IMR-90 (cell line): ENCODE measurements around the gene DEDD2. TPM values are rescaled to one million over a fixed set of nuclear protein-coding genes. Genes with fewer than 3 reads are reported as not detected.

ENCODE experiments used
- ATAC-seq: fragments of 200-7000 bp; cut with Tn5 transposase; 2 replicates; pipeline ENCODE4 v1.9.1; 2020; ENCODE audit warnings: low read depth, mild to moderate bottlenecking, moderate library complexity
- BruUV-seq: library from RNA; stranded (reverse); fragments of 400-500 nt; replicated peaks from 2 replicates; lab custom pipeline; 2021; lab: Mats Ljungman, UMichigan
- CTCF ChIA-PET: fragments of 300-600 bp; formaldehyde crosslinking; extraction: SDS; loops from one replicate; lab custom pipeline; 2021; ENCODE audit warnings: antibody characterized with exemption; lab: Yijun Ruan, JAX
- POLR2A ChIA-PET: fragments of 300-600 bp; sonication (Branson Sonifier 250); formaldehyde crosslinking; loops from one replicate; lab custom pipeline; 2022; ENCODE audit warnings: antibody characterized with exemption; ENCODE audit not compliant: unreplicated experiment; lab: Charles Lee
- DNase-seq: peaks from one replicate; pipeline ENCODE4 v3.0.0; 2013
- H2AFZ ChIP-seq: replicated peaks from 2 replicates; pipeline ENCODE3; 2013; ENCODE audit warnings: low read length, mild to moderate bottlenecking; ENCODE audit not compliant: poor library complexity
- H2AK5ac ChIP-seq: 2 replicates; pipeline ENCODE4 v1.6.1; 2013; ENCODE audit warnings: low read depth, low read length, inconsistent platforms
- H2AK9ac ChIP-seq: replicated peaks from 2 replicates; pipeline ENCODE3; 2013; ENCODE audit warnings: mild to moderate bottlenecking, low read depth, low read length, moderate library complexity; ENCODE audit not compliant: poor library complexity
- H2BK120ac ChIP-seq: 2 replicates; pipeline ENCODE4 v1.6.1; 2013; ENCODE audit warnings: low read depth, low read length, inconsistent platforms
- H2BK15ac ChIP-seq: 3 replicates; pipeline ENCODE4 v1.6.1; 2013; ENCODE audit warnings: low read depth, low read length, inconsistent platforms
- H2BK20ac ChIP-seq: 2 replicates; pipeline ENCODE4 v1.6.1; 2013; ENCODE audit warnings: low read depth, mild to moderate bottlenecking, inconsistent platforms, low read length, moderate library complexity
- H2BK5ac ChIP-seq: 2 replicates; pipeline ENCODE4 v1.6.1; 2013; ENCODE audit warnings: mild to moderate bottlenecking, low read depth, low read length, inconsistent platforms; ENCODE audit not compliant: poor library complexity, severe bottlenecking
- H3K14ac ChIP-seq: replicated peaks from 2 replicates; pipeline ENCODE4 v1.6.1; 2013; ENCODE audit warnings: low read depth, low read length, inconsistent platforms
- H3K18ac ChIP-seq: 2 replicates; pipeline ENCODE4 v1.6.1; 2013; ENCODE audit warnings: low read depth, low read length, control low read depth
- H3K23ac ChIP-seq: 2 replicates; pipeline ENCODE4 v1.6.1; 2013; ENCODE audit warnings: low read depth, low read length, inconsistent platforms
- H3K27ac ChIP-seq: 2 replicates; pipeline ENCODE4 v1.5.1; 2013; ENCODE audit warnings: mild to moderate bottlenecking, control low read depth, low read length; ENCODE audit not compliant: insufficient read depth
- H3K27me3 ChIP-seq: 2 replicates; pipeline ENCODE4 v1.6.1; 2013; ENCODE audit warnings: low read length; ENCODE audit not compliant: control insufficient read depth, insufficient read depth
- H3K36me3 ChIP-seq: 2 replicates; pipeline ENCODE4 v1.6.1; 2013; ENCODE audit warnings: low read length, mixed read lengths; ENCODE audit not compliant: control insufficient read depth, insufficient read depth
- H3K4ac ChIP-seq: 2 replicates; pipeline ENCODE4 v1.6.1; 2013; ENCODE audit warnings: low read depth, low read length, inconsistent platforms
- H3K4me1 ChIP-seq: 2 replicates; pipeline ENCODE4 v1.6.1; 2013; ENCODE audit warnings: low read length, mixed read lengths; ENCODE audit not compliant: control insufficient read depth, insufficient read depth
- H3K4me2 ChIP-seq: 2 replicates; pipeline ENCODE4 v1.6.1; 2013; ENCODE audit warnings: low read depth, mild to moderate bottlenecking, control low read depth, low read length, moderate library complexity
- H3K4me3 ChIP-seq: 2 replicates; pipeline ENCODE4 v1.5.1; 2013; ENCODE audit warnings: low read depth, mild to moderate bottlenecking, control low read depth, low read length, moderate library complexity; ENCODE audit not compliant: insufficient read depth
- H3K56ac ChIP-seq: 2 replicates; pipeline ENCODE4 v1.6.1; 2013; ENCODE audit warnings: low read length, inconsistent platforms; ENCODE audit not compliant: insufficient read depth; ENCODE audit errors: extremely low read depth
- H3K79me1 ChIP-seq, 2 experiments: 2 replicates each; pipeline ENCODE4 v1.6.1; 2013; ENCODE audit warnings: low read length in 2 of 2, inconsistent platforms in 1 of 2, low read depth in 1 of 2
- H3K9ac ChIP-seq: 2 replicates; pipeline ENCODE4 v1.6.1; 2013; ENCODE audit warnings: low read depth, low read length, control low read depth
- H3K9me1 ChIP-seq: 2 replicates; pipeline ENCODE4 v1.6.1; 2013; ENCODE audit warnings: low read length, inconsistent platforms; ENCODE audit not compliant: insufficient read depth
- H3K9me3 ChIP-seq: 2 replicates; pipeline ENCODE4 v1.6.1; 2013; ENCODE audit warnings: low read length; ENCODE audit not compliant: control insufficient read depth, insufficient read depth
- H4K20me1 ChIP-seq: 2 replicates; pipeline ENCODE4 v1.6.1; 2013; ENCODE audit warnings: low read length, inconsistent platforms; ENCODE audit not compliant: insufficient read depth
- H4K5ac ChIP-seq: 2 replicates; pipeline ENCODE4 v1.6.1; 2013; ENCODE audit warnings: mild to moderate bottlenecking, low read depth, low read length, control low read depth
- H4K8ac ChIP-seq, 2 experiments: 2 replicates each; pipeline ENCODE4 v1.6.1; 2013; ENCODE audit warnings: low read depth in 2 of 2, low read length in 2 of 2, control low read depth in 1 of 2, inconsistent platforms in 1 of 2
- H4K91ac ChIP-seq: 2 replicates; pipeline ENCODE4 v1.6.1; 2013; ENCODE audit warnings: low read depth, low read length, inconsistent platforms; ENCODE audit not compliant: insufficient read depth
- CHD1 ChIP-seq: IDR thresholded peaks from 2 replicates; pipeline ENCODE4 v1.6.1; 2012; ENCODE audit warnings: low read depth, low read length, improper control_type of control experiment
- FOS ChIP-seq: fragments of 150-350 bp; IDR thresholded peaks from 2 replicates; pipeline ENCODE4 v1.6.1; 2016; ENCODE audit warnings: low read depth, low read length
- MAFK ChIP-seq: IDR thresholded peaks from 2 replicates; pipeline ENCODE4 v1.6.1; 2012; ENCODE audit warnings: low read depth, low read length, improper control_type of control experiment
- NFE2L2 ChIP-seq: fragments of 150-350 bp; IDR thresholded peaks from 2 replicates; pipeline ENCODE4 v1.6.1; 2016; ENCODE audit warnings: low read depth, mild to moderate bottlenecking, low read length
- RAD21 ChIP-seq: IDR thresholded peaks from 2 replicates; pipeline ENCODE4 v1.6.1; 2012; ENCODE audit warnings: low read length, improper control_type of control experiment
- RFX5 ChIP-seq: IDR thresholded peaks from 2 replicates; pipeline ENCODE4 v1.8.0; 2012; ENCODE audit warnings: low read depth, mild to moderate bottlenecking, low read length, moderate library complexity
- SMC3 ChIP-seq: fragments of 150-350 bp; IDR thresholded peaks from 2 replicates; pipeline ENCODE4 v1.6.1; 2016; ENCODE audit warnings: low read depth, mild to moderate bottlenecking, antibody characterized with exemption, low read length, moderate library complexity
- WGBS, 2 experiments: methylation state at CpG; one replicate each; pipeline versions ENCODE4 v1.1.5 to v1.1.7; 2013; ENCODE audit warnings: missing lambda C conversion rate in 2 of 2; ENCODE audit not compliant: insufficient read length in 1 of 2; ENCODE audit errors: extremely low coverage in 2 of 2; 5-methylcytosine and 5-hydroxymethylcytosine counted together
- dilution Hi-C: fragments of 300-500 bp; cut with HindIII; formaldehyde crosslinking; loops from one replicate; pipeline ENCODE4 v1.14.3; 2018; ENCODE audit warnings: low sequenced_read_pairs; ENCODE audit not compliant: unreplicated experiment
- in situ Hi-C: fragments of 300-500 bp; cut with MboI; formaldehyde crosslinking; loops from 3 replicates; pipeline ENCODE4 v1.14.3; 2019; ENCODE audit warnings: low sequenced_read_pairs, inconsistent platforms, mixed read lengths
- intact Hi-C: fragments of 100-400 bp; cut with micrococcal nuclease; formaldehyde crosslinking; loops from 2 replicates; pipeline ENCODE4 v1.10.0; 2022
- polyA plus RNA-seq, 3 experiments: library from polyadenylated mRNA; depleted of rRNA; stranded (reverse); fragments of >200 nt; gene quantifications; 2 replicates each; pipeline ENCODE4 v1.2.3, GENCODE V29; 2012; ENCODE audit warnings: low replicate concordance in 1 of 3
- total RNA-seq: library from RNA; depleted of rRNA; stranded (reverse); fragments of >200 nt; gene quantifications from 2 replicates; pipeline ENCODE4 v1.2.3, GENCODE V29; 2012
- TF ChIP-seq, protein P1 (sequence below): fragments of 150-350 bp; IDR thresholded peaks from 2 replicates; pipeline ENCODE4 v1.6.1; 2017; ENCODE audit warnings: mild to moderate bottlenecking, antibody characterized with exemption, low read length, low read depth
- TF ChIP-seq, protein P2 (sequence below): fragments of 150-350 bp; IDR thresholded peaks from 2 replicates; pipeline ENCODE4 v1.6.1; 2016; ENCODE audit warnings: low read depth, mild to moderate bottlenecking, low read length, moderate library complexity, borderline replicate concordance

DEDD2 gene
- total and polyA plus RNA-seq, 2 of the 4 experiments (the other 2 are of a cell fraction): 8.2 to 21.0 TPM

DNA sequence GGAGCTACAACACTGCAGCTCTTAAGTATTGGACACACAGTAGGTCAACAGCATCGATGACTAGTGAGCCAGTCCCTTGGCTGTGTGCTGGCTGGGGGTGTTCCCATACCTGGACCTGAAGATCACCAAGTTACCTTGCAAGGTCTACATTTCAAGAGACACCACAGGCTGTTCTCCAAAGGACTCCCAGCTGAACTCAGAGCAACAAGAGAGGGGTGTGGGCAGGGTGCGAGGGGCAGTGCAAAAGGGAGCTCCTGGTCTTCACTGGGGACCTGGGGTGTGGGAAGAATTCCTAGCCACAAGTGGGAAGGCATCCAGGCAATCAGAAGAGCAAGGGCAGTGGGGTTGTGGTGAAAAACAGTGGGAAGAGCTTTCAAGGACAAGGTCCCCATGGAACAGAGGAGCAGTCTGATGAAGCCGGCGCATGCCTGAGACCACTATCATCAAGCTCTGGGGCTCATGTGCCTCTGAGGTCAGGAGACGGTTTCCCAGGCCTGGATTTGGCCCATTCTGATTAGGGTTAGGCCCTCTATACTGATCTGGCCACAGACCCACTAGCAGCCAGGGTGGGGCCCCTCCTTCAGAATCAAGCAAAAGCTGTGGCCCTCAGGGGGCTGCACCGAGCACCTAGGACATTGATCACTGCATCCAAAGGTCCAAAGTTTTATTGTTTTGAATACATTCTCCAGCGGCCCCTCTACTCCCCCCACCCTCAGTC is 29.6 kb upstream of the DEDD2 start:
- Histone ChIP-seq H3K4me1 (peaks cover 23% of the 10 kb centered on the region), H3K4me2 (no peak overlapping the region), H3K23ac (peak overlapping the region; percentile 18), H2AK5ac (no peak overlapping the region), H3K9ac (0 out of 2 replicates have a peak overlapping the region, but pooled peaks have one; percentile 5), H3K36me3 (peaks cover 15% of the 10 kb centered on the region), H2AFZ (no peak overlapping the region), H4K8ac (peak overlapping the region in 1 of 2 experiments; percentile 14; a peak in 1 of 4 replicates), H3K27me3 (no peaks in the 10 kb centered on the region), H4K20me1 (peaks cover 41% of the 10 kb centered on the region), H3K56ac (peak overlapping the region; percentile 17; the same call in 1 of the 2 replicates), H4K91ac (no peak overlapping the region), H2BK5ac (no peak overlapping the region), H3K27ac (peak overlapping the region; percentile 7; the same call in 1 of the 2 replicates), H3K18ac (no peak overlapping the region), H3K9me1 (peaks cover 7% of the 10 kb centered on the region; the same call in 1 of the 2 replicates), H3K79me1 (peaks cover 6 to 56% of the 10 kb centered on the region in 2 experiments; a peak in 3 of 4 replicates), H2BK120ac (no peak overlapping the region), H4K5ac (no peak overlapping the region), H3K4me3 (no peak overlapping the region), H3K9me3 (no peaks in the 10 kb centered on the region), H3K4ac (no peak overlapping the region), H2AK9ac (peak overlapping the region; percentile 38), H2BK15ac (no peak overlapping the region), H3K14ac (no peak overlapping the region), H2BK20ac (no peak overlapping the region)
- DNase-seq (peak; percentile 10), ATAC-seq (no peak)
- dilution Hi-C loops (no loop called here), intact Hi-C loops (loop anchor here (1.0 kb wide), 3 partner anchors 32 to 78 kb away; partner anchors contain the start of gene MEGF8), in situ Hi-C loops (no loop called here)
- WGBS, 2 experiments: 94% methylated on average over 5 of the region's 7 CpGs; no CpG with 5 or more reads in 1 of the 2 experiments
- ChIA-PET CTCF (interaction anchor here (0.9 to 5.0 kb wide), 3 partner anchors 23 to 50 kb away, joined by 3 to 29 read pairs (median 4); no protein-coding TSS in a partner anchor), POLR2A (no interaction called here)
- TF ChIP-seq RAD21 (no peak), FOS (no peak), CHD1 (no peak), MAFK (no peak), RFX5 (no peak), SMC3 (no peak), NFE2L2 (no peak)
- TF ChIP-seq, protein P1, sequence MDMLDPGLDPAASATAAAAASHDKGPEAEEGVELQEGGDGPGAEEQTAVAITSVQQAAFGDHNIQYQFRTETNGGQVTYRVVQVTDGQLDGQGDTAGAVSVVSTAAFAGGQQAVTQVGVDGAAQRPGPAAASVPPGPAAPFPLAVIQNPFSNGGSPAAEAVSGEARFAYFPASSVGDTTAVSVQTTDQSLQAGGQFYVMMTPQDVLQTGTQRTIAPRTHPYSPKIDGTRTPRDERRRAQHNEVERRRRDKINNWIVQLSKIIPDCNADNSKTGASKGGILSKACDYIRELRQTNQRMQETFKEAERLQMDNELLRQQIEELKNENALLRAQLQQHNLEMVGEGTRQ: no peak
- TF ChIP-seq, protein P2, sequence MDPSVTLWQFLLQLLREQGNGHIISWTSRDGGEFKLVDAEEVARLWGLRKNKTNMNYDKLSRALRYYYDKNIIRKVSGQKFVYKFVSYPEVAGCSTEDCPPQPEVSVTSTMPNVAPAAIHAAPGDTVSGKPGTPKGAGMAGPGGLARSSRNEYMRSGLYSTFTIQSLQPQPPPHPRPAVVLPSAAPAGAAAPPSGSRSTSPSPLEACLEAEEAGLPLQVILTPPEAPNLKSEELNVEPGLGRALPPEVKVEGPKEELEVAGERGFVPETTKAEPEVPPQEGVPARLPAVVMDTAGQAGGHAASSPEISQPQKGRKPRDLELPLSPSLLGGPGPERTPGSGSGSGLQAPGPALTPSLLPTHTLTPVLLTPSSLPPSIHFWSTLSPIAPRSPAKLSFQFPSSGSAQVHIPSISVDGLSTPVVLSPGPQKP: no peak
- BruUV-seq: no TSS peak
